Measurements from ENCODE around the gene NIM1K.
"Not testable (repeated sequence)": the region's sequence is repeated elsewhere in the genome, so short reads cannot be mapped to it uniquely, and the experiment has no call there.

The NIM1K gene

GRCh38 chr5:43231977-43232376, 40.0 kb downstream of the NIM1K start:
- no peak for DNase-seq

- DNase-seq = no peak
Measured at GRCh38 chr5:43232943-43233833, 41.2 kb downstream of the NIM1K start.

DNA sequence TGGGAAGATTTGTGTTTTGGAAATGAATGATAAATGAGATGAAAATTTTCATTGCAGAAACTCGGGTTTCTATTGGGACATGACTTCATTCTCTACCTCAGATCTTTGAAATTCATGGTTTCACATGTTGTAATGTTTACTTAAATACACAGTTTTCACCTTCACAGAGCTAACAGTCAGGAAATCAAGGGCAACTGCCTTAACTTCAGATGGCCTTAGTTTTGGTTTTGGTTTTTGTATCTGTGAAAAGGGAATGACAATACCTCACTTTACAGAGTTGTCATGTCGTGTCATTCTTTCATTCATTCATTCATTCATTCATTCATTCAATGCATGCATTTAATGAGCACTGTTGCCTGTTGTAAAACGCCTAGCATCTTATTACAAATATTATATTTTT, 41.9 kb downstream of the NIM1K start:
- DNase-seq = no peak

GRCh38 chr5:43236653-43237355, 44.8 kb downstream of the NIM1K start:
- DNase-seq = no peak

DNA sequence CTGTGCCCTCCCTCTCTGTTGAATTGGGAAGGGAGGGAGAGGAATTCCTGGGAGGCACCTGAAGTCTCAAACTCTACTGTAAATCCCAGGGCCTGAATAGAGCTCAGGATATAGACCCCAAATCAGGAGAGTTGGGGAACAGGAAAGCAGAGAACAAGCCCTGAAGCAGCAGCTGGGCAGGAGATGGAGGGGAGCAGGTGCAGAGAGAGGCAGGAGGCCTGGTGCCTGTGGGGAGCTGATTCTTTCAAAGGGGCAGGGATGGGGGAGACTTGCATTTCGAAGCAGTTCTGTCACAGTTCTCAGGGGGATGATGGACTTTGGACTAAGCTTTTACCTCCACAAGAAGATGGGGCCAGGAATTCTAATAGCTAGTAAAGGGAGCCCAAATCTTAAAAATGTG, 50.2 kb downstream of the NIM1K start:
- no peak for DNase-seq

GRCh38 chr5:43243270-43243669, 51.2 kb downstream of the NIM1K start:
- DNase-seq = no peak

DNA sequence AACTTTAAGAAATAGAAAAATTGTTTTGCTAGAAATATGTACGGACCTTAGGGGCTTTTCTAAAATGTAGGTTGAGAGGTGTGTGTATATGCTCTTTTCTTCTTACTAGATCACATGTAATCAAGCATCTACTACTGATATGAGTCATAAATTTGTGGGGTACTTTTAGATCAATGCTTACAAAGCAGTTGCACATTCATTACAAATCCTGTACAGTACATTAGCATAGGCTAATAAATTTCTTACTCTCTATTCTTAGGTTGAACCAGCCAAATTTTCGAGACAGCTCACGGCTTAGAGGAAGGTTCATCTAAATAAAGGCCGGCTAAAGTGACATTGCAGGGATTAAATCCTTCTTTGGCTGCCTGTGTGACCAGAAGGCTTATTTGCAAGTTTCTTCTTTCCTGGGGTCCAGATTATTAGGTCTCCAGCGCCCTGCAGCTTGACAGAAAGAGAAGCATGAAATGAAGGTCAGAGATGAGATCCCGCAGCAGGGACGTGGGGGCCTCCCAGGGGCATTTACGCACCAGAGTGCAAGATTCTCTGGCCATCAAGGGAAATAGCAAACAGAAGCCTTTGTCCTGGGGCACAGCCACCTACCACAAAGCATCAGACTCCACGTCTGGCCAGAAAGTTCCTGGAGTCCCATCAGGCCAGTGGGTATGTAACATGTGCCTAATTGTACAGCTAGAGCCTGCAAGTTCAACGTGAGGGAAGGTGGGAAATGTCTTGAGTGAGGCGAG, 53.0 kb downstream of the NIM1K start:
- no peak for DNase-seq

DNA sequence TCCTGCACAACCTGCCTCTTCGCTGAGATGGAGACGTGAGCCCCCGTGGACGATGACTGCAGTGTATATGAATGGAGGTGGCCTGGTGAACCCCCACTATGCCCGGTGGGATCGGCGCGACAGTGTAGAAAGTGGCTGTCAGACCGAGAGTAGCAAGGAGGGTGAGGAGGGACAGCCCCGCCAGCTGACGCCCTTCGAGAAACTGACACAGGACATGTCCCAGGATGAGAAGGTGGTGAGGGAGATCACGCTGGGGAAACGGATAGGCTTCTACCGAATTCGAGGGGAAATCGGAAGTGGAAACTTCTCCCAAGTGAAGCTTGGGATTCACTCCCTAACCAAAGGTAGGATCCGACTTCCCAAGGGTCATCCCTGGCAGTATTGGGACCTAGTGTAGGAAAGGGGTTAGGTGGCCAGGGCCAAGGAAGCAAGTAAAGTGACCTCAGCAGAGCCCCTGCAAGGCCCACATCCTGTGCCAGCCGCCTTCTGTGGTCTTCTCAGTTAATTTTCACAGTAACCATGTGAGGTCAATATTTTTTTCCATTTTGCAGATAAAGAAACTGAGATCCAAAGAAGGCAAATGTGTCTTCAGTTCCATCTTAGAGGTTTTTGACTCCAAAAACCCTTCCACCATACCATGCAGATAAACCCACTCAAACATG, 53.8 kb downstream of the NIM1K start:
- no peak for DNase-seq

DNA sequence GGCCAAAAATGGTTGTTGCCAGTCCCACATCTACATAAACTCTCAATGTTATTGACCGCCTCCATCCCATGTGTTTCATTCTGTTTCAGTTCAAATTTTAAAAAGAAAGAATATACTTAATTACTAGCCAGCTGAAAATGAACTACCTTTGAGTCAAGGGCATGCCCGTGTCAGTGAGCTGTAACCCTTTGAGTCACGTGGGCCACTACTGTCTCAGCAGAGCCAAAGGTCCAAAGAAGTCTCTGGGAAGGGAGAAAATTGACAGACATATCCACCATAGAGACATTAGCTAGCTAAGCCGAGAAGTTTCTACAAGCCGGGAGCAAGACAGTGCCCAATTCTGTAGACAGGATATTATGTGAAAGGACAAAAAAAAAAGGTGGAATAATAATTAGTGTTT, 59.7 kb downstream of the NIM1K start:
- no peak for DNase-seq

GRCh38 chr5:43255704-43256103, 63.7 kb downstream of the NIM1K start:
- no peak for DNase-seq

- DNase-seq = no peak
Measured at GRCh38 chr5:43256261-43256966, 64.4 kb downstream of the NIM1K start.

- no peak for DNase-seq
Measured at GRCh38 chr5:43258116-43258515, 66.1 kb downstream of the NIM1K start.

DNA sequence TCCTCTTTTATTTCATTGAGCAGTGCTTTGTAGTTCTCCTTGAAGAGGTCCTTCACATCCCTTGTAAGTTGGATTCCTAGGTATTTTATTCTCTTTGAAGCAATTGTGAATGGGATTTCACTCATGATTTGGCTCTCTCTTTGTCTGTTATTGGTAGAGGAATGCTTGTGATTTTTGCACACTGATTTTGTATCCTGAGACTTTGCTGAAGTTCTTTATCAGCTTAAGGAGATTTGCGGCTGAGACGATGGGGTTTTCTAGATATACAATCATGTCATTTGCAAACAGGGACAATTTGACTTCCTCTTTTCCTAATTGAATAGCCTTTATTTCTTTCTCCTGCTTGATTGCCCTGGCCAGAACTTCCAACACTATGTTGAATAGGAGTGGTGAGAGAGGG, 70.2 kb downstream of the NIM1K start:
- not testable (repeated sequence) for DNase-seq

- DNase-seq = no peak
Measured at GRCh38 chr5:43268188-43268820, 76.3 kb downstream of the NIM1K start.

- no peak for DNase-seq
Measured at GRCh38 chr5:43270645-43271044, 78.6 kb downstream of the NIM1K start.

- no peak for DNase-seq
Measured at GRCh38 chr5:43273552-43273951, 81.5 kb downstream of the NIM1K start.

DNA sequence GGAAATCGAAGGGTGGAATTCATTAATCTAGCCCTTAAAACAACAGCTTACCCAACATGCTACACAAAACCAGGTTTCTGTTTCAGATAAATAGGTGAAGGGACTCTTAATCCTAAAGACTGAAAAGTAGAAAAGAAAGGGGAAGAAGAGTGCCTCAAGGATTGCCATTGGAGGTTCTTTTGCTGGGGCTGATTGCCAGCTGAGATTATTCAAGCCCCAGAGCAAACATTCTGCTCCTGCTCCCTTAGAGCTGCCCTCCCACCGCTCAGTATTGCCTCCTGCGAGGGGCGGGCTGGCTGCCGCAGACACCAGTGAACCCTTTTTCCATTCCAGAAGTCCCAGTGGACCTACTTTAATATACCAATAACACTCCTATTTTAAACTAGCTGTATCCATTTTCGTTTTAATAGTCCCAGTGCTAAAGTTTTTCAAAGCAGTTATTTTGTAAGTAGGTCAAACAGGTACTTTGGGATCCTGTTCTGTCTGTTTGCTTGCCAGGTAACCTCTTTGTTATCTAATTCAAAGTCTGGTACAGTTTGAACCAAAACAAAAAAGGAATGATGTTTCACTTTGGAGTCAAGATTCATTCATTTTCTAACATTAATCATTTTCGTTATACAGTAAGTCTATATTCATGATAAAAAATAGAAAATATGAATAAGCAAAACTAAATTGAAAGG, 82.5 kb downstream of the NIM1K start:
- no peak for DNase-seq

- no peak for DNase-seq
Measured at GRCh38 chr5:43275391-43275790, 83.4 kb downstream of the NIM1K start.

- no peak for DNase-seq
Measured at GRCh38 chr5:43279548-43280274, 87.7 kb downstream of the NIM1K start.

- no peak for DNase-seq
Measured at GRCh38 chr5:43281840-43282658, 90.0 kb downstream of the NIM1K start.
